Measurements from ENCODE around the gene OR2G6.
"Not testable (repeated sequence)": the region's sequence is repeated elsewhere in the genome, so short reads cannot be mapped to it uniquely, and the experiment has no call there.

DNA sequence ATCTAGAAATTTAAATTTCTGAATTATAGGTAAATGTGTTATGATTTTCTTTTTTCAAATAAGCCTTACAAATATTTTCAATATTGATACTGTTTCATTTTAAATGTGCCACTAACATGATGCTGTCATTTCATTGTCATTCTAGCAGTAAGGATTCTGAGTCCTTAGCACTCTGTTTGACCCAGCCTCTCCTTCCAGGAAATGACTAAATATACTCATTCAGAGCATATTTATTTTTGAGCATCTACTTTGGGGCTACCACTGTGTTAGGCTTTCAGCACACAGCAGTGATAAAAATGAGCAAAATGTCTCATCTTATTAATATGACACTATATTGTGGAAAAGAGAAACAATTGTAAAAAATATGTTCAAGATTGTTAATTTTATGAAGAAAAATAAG lies 2.3 kb downstream of the OR2G6 start:
- TF ChIP-seq, protein P1, sequence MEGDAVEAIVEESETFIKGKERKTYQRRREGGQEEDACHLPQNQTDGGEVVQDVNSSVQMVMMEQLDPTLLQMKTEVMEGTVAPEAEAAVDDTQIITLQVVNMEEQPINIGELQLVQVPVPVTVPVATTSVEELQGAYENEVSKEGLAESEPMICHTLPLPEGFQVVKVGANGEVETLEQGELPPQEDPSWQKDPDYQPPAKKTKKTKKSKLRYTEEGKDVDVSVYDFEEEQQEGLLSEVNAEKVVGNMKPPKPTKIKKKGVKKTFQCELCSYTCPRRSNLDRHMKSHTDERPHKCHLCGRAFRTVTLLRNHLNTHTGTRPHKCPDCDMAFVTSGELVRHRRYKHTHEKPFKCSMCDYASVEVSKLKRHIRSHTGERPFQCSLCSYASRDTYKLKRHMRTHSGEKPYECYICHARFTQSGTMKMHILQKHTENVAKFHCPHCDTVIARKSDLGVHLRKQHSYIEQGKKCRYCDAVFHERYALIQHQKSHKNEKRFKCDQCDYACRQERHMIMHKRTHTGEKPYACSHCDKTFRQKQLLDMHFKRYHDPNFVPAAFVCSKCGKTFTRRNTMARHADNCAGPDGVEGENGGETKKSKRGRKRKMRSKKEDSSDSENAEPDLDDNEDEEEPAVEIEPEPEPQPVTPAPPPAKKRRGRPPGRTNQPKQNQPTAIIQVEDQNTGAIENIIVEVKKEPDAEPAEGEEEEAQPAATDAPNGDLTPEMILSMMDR (IDR thresholded peaks at IDR 0.05) = not testable (repeated sequence)
- not testable (repeated sequence) for TF ChIP-seq POLR2A, POLR2AphosphoS5 (IDR thresholded peaks at IDR 0.05)
